WI38 (cell line): ENCODE data around the gene TMEM239.

Experiments used
- H3K4me3 ChIP-seq: 2 replicates; pipeline ENCODE4 v1.5.1; 2011; ENCODE audit warnings: low read depth, mild to moderate bottlenecking, control low read depth, low read length
- TF ChIP-seq, protein P1 (sequence below): IDR thresholded peaks from 2 replicates; pipeline ENCODE4 v1.5.1; 2012; ENCODE audit warnings: low read depth, mild to moderate bottlenecking, control low read depth, low read length

The TMEM239 gene

DNA sequence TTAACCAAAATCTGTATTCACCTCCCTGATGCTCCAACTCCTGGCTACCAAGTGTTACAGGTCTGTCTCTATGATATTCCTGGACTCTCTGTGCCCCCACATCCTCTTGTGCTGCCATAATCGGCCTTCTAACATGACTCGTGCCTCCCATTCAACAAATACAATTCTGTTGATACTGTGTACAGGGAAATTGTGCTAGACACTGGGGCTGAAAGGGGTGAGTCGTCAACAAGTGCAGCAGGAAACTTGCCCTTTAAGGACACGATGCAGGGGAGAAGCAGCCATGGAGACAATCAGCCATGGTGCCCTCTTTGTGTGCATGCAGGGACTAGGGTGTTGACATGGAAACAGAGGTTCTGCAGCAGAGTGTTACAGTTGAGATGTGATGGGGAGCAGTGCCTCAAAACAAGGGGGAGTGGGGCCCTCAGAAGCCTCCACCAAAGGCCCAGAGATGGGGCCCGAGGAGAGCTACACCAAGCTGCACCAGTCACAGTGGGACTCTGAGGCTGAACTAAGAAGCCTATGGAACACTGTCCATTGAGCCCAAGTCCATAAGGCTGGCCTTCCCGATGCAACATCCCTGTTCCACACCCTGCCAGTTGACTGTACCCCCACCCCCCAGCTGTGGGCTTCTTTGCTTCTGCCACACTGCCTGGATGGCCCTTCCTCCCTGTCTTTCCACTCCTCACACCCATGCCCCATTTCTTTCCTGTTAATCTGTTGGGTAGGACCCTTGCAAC is 21.2 kb downstream of the TMEM239 start:
- TF ChIP-seq, protein P1, sequence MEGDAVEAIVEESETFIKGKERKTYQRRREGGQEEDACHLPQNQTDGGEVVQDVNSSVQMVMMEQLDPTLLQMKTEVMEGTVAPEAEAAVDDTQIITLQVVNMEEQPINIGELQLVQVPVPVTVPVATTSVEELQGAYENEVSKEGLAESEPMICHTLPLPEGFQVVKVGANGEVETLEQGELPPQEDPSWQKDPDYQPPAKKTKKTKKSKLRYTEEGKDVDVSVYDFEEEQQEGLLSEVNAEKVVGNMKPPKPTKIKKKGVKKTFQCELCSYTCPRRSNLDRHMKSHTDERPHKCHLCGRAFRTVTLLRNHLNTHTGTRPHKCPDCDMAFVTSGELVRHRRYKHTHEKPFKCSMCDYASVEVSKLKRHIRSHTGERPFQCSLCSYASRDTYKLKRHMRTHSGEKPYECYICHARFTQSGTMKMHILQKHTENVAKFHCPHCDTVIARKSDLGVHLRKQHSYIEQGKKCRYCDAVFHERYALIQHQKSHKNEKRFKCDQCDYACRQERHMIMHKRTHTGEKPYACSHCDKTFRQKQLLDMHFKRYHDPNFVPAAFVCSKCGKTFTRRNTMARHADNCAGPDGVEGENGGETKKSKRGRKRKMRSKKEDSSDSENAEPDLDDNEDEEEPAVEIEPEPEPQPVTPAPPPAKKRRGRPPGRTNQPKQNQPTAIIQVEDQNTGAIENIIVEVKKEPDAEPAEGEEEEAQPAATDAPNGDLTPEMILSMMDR = no peak

DNA sequence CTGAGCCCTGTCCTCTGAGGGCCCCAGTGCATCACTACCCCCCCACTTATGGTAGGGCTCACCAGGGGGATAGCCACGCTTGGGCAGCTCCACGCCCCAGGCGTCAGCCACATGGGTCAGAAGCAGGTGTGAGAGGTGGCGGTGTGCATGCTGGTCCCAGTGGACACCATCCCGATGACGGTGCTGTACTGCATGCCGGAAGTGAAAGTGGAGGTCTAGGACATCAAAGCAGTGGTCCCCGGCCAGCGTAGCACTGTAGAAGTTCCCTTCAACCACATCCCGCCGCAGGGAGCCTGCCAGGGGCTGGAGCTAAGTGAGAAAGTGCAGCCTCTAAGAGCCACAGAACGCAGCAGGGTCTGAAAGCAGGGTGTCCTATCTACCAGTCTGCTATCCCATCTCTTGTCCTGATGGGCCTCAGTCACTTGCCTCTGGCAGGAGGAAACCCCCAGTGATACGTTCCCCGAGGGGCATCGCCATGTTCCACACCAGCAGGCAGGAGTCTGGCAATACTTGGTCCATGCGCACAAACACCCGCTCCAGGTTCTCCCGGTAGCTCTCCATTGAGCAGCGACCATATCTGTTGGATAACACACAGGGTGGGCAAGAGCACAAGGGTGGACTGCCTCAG is 22.1 kb downstream of the TMEM239 start:
- TF ChIP-seq, protein P1 = no peak

More for the DNA sequence above, 21.2 kb downstream of the TMEM239 start:
- no peak overlapping the region for H3K4me3 ChIP-seq

DNA sequence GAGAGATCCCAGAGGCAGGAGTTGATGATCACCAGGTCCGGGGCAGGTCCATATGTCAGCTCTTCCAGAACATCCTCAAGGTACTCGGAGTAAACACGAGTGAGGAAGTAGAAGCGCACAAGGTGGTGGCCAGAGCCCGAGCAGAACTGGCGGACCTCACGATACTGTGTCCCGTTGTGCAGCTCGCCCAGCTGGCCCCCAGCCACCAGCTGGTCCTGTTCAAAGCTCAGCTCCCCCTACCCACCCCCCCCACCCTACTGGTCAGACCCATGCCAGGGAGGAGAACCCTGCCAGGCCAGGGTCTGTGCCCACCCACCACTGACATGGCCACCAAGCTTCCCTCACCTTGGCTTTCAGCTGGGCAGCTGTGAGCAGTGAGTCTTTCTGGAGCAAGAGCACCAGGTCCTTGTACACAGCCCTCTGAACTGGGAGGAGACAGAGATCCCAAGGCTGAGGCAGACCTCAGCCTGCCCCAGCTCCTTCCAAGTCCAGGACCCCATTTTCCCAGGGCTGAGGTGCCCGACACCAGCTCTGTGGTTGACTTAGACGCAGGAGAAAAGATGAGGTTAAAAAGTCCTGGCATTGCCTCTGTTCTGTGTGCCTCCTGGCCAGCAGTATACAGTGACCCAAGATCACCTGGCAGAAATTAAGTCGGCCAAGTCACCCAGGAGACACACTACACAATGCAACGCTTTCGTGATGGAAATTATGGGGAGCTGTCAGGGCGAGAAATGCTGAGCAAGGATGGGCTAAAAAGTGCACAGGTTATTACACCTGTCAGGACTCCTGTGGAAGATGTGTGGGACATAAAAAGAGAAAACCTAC is 22.9 kb downstream of the TMEM239 start:
- TF ChIP-seq, protein P1 = no peak
- no peak overlapping the region for H3K4me3 ChIP-seq

More for the DNA sequence above, 22.1 kb downstream of the TMEM239 start:
- H3K4me3 ChIP-seq = no peak overlapping the region

DNA sequence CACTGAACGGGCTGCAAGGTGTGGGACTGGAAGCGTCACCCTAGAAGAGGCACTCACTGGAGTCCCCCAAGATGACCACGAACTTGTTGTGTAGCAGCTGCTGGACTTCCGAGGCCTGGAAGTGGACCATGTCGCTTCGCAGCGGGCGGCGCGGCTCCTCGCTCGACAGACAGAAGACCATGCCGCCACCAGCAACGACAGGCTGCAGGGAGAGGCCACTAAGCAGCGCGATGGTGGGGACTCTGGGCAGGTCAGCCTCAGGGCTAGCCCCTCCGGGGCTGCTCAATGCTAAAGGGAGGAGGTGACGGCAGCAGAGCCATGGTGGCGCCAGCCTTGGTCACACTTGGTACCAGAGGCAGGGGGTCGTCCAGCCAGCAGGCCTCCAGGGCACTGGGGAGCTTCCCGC is 23.6 kb downstream of the TMEM239 start:
- TF ChIP-seq, protein P1 = no peak
- H3K4me3 ChIP-seq = no peak overlapping the region; the same call in 1 of the 2 replicates

DNA sequence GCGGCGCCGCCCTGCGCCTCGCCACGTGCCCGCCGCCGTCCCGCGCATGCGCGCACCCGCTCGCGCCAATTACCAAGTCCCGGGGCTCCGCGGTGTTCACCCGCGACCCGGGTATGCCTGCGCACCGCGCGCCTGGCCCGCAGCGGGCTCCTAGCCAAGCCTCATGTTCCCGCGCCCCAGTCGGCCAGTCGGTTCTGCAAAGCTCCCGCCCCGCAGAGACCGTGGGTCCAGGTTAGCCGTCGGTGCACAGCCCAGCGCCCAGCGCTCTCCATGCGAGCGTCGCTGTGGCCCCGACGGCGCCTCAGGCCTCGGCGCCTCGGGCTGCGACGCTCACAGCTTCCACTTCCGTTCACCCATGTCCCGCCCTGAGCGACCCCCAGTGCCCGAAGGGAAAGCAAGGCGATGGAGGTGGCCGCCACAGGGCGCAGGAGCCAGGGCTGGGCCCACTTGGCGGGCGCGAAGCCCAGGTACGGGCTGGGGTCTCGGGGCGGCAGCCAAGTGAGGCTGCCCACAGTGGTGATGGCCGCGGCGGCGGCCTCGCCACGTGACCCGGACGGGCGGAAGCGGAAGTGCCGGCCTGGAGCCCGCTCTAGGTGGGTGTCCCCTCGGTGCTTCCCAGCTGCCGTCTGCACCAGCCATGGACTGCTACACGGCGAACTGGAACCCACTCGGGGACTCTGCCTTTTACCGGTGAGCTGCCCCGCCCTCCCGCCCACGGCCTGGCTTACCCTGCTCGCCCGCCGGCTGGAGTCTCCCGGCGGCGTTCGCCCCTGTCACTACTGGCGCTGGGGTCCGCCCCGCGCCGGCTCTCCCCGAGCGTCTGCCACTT is 24.2 kb downstream of the TMEM239 start, which contains the start of the genes PCED1A and VPS16:
Gene PCED1A (minus strand): TSS at position 518 of the 829 bp plus-strand sequence. CDS start 743 bp downstream, outside the sequence.
Gene VPS16 (plus strand): TSS at position 608 of the 829 bp plus-strand sequence. CDS start 30 bp downstream, at position 638.
- TF ChIP-seq, protein P1 = no peak
- H3K4me3 ChIP-seq = peak within 1 kb of the TSS; percentile 81

DNA sequence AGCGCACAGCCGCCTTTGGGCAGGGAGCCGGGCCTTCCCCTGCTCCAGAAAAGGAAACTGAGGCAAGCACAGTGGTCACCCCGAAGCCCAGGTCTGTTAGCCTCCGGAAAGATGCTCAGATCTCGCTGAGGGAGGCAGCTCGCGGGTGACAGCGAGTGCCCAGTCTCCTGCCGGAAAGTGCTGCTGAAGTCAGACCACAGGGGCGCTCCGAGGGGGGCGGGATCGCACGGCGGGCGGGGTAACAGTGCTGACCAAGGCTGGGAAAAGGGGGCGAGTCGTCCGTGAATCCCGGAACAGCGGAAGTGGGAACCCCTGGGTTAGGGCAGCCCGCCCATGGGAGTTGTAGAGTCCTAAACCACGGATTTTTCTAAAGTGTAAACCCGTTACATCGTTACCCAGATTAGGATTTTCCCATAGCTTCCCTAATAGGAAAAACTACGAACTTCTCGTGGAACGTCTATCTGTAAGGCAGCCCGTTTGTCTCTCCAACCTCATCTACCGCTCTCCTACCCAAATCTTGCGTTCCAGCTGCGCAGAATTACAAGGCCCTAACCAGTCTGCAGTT is 24.9 kb downstream of the TMEM239 start:
- H3K4me3 ChIP-seq = peak overlapping the region; percentile 81
- TF ChIP-seq, protein P1 = no peak
